Tibial artery (tissue), 4 donors: ENCODE measurements around the gene PRSS21.

ENCODE experiments used
- DNase-seq, 2 donors: peaks; one replicate each; pipeline ENCODE4 v3.0.0-alpha.2; 2019
- H3K27ac ChIP-seq, 2 donors: fragments of 200-600 bp; sonication (generic) in 1 of 2; 1 replicate in 1 of 2; 2 replicates in 1 of 2; pipeline ENCODE4 v1.5.1; 2018 to 2019; ENCODE audit warnings: mild to moderate bottlenecking in 1 of 2
- H3K27me3 ChIP-seq, 2 donors: fragments of 200-600 bp; sonication (generic) in 1 of 2; one replicate each; pipeline versions ENCODE4 v1.5.1 to v1.6.0; 2016 to 2019
- H3K36me3 ChIP-seq, 3 donors: fragments of 200-600 bp; sonication (generic) in 2 of 3; one replicate each; pipeline ENCODE4 v1.5.1; 2016 to 2019; ENCODE audit warnings: mild to moderate bottlenecking in 2 of 3
- H3K4me1 ChIP-seq, 4 donors: fragments of 200-600 bp; sonication (generic) in 2 of 4; 1 replicate in 3 of 4; 2 replicates in 1 of 4; pipeline ENCODE4 v1.5.1; 2016 to 2019
- H3K4me3 ChIP-seq, 2 donors: fragments of 200-600 bp; sonication (generic) in 1 of 2; 1 replicate in 1 of 2; 2 replicates in 1 of 2; pipeline ENCODE4 v1.5.1; 2018 to 2019; ENCODE audit warnings: mild to moderate bottlenecking in 2 of 2
- H3K9me3 ChIP-seq, 3 donors: fragments of 200-600 bp; sonication (generic) in 1 of 3; one replicate each; pipeline ENCODE4 v1.5.1; 2016 to 2019
- CTCF ChIP-seq, 2 experiments: fragments of 200-600 bp in 1 of 2; fragments of 450-650 bp in 1 of 2; IDR thresholded peaks; one replicate each; pipeline ENCODE4 v1.5.1; 2017 to 2019; ENCODE audit warnings: antibody characterized with exemption in 2 of 2, mild to moderate bottlenecking in 1 of 2, moderate library complexity in 1 of 2
- intact Hi-C: fragments of 100-400 bp; cut with DNase I; formaldehyde crosslinking; loops from one replicate; pipeline ENCODE4 v1.15.0; 2023; ENCODE audit warnings: low total_unique reads

Gene PRSS21

GRCh38 chr16:2852731-2853507 is 35.9 kb downstream of the PRSS21 start:
- no peaks in the 10 kb centered on the region for H3K9me3 ChIP-seq
- DNase-seq = peak in 1 of 2 donors; percentile 57
- no peak overlapping the region for H3K27ac ChIP-seq
- TF ChIP-seq CTCF (IDR thresholded peaks at IDR 0.05) = no peak
- H3K4me3 ChIP-seq = no peak overlapping the region
- intact Hi-C loops = loop anchor here (10.0 kb wide), 1 partner anchor 118 kb away; no protein-coding TSS in a partner anchor
- peaks cover 0 to 67% of the 10 kb centered on the region in 2 donors for H3K27me3 ChIP-seq
- H3K4me1 ChIP-seq = peaks cover 0 to 11% (median 1%) of the 10 kb centered on the region in 4 donors
- peaks cover 0 to 15% (median 0%) of the 10 kb centered on the region in 3 donors for H3K36me3 ChIP-seq

- H3K27me3 ChIP-seq = peaks cover 0 to 72% of the 10 kb centered on the region in 2 donors
- peak in 1 of 2 donors; percentile 49 for DNase-seq
- intact Hi-C loops = loop anchor here (10.0 kb wide), 1 partner anchor 119 kb away; no protein-coding TSS in a partner anchor
- H3K36me3 ChIP-seq = peaks cover 0 to 15% (median 0%) of the 10 kb centered on the region in 3 donors
- H3K4me3 ChIP-seq = no peak overlapping the region
- no peaks in the 10 kb centered on the region for H3K9me3 ChIP-seq
- no peak overlapping the region for H3K27ac ChIP-seq
- TF ChIP-seq CTCF (IDR thresholded peaks at IDR 0.05) = no peak
- H3K4me1 ChIP-seq = peaks cover 0 to 13% (median 1%) of the 10 kb centered on the region in 4 donors
Observed at GRCh38 chr16:2853531-2854073, 36.6 kb downstream of the PRSS21 start.

- Histone ChIP-seq H3K27ac (no peak overlapping the region), H3K36me3 (peaks cover 0 to 15% (median 0%) of the 10 kb centered on the region in 3 donors), H3K4me3 (no peak overlapping the region), H3K9me3 (no peaks in the 10 kb centered on the region), H3K27me3 (peaks cover 0 to 69% of the 10 kb centered on the region in 2 donors), H3K4me1 (peaks cover 0 to 13% (median 1%) of the 10 kb centered on the region in 4 donors)
- intact Hi-C loops = loop anchor here (10.0 kb wide), 1 partner anchor 120 kb away; no protein-coding TSS in a partner anchor
- no peak for DNase-seq
- no peak for TF ChIP-seq CTCF (IDR thresholded peaks at IDR 0.05)
Observed at GRCh38 chr16:2854700-2855309, 37.8 kb downstream of the PRSS21 start.

- Histone ChIP-seq H3K4me1 (peaks cover 0 to 13% (median 1%) of the 10 kb centered on the region in 4 donors), H3K9me3 (peaks cover 0 to 2% (median 0%) of the 10 kb centered on the region in 3 donors), H3K27ac (no peak overlapping the region), H3K27me3 (peaks cover 0 to 69% of the 10 kb centered on the region in 2 donors), H3K36me3 (peaks cover 0 to 15% (median 0%) of the 10 kb centered on the region in 3 donors), H3K4me3 (no peak overlapping the region)
- peak in 1 of 2 donors; percentile 53 for DNase-seq
- intact Hi-C loops = loop anchor here (10.0 kb wide), 1 partner anchor 121 kb away; no protein-coding TSS in a partner anchor
- TF ChIP-seq CTCF (IDR thresholded peaks at IDR 0.05) = no peak
Observed at GRCh38 chr16:2855536-2855935, 38.5 kb downstream of the PRSS21 start.

- Histone ChIP-seq H3K9me3 (peaks cover 0 to 8% (median 0%) of the 10 kb centered on the region in 3 donors), H3K27ac (no peak overlapping the region), H3K27me3 (peaks cover 0 to 68% of the 10 kb centered on the region in 2 donors), H3K4me3 (no peak overlapping the region), H3K36me3 (peaks cover 0 to 15% (median 0%) of the 10 kb centered on the region in 3 donors), H3K4me1 (peaks cover 0 to 13% (median 1%) of the 10 kb centered on the region in 4 donors)
- intact Hi-C loops = loop anchor here (10.0 kb wide), 1 partner anchor 121 kb away; no protein-coding TSS in a partner anchor
- no peak for TF ChIP-seq CTCF (IDR thresholded peaks at IDR 0.05)
- peak in 1 of 2 donors; percentile 44 for DNase-seq
Observed at GRCh38 chr16:2856061-2856670, 39.1 kb downstream of the PRSS21 start.
